HG03039 (cell line): ENCODE data around the gene ARHGEF12.

Source experiments
- ATAC-seq: cut with Tn5 transposase; IDR thresholded peaks from one replicate; pipeline ENCODE4 v1.9.1; 2021; ENCODE audit warnings: mild to moderate bottlenecking, moderate library complexity; ENCODE audit not compliant: unreplicated experiment

The ARHGEF12 gene

DNA sequence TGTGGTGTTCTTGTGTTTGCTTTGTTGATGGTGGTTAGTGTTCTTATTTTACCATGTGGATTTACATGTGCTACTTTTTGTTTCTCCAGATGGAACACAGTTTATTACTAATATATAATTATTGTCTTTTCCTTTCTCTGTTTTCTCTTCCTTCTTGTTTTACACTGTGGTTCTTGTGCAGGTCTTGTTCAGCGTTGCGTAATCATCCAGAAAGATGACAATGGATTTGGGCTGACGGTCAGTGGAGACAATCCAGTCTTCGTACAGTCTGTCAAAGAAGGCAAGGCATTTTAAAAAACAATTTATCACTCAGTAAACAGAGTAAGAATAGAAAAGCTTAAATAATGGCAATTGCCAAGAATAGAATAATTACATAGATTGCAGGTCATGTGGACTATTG is 84.4 kb downstream of the ARHGEF12 start:
- no peak for ATAC-seq

DNA sequence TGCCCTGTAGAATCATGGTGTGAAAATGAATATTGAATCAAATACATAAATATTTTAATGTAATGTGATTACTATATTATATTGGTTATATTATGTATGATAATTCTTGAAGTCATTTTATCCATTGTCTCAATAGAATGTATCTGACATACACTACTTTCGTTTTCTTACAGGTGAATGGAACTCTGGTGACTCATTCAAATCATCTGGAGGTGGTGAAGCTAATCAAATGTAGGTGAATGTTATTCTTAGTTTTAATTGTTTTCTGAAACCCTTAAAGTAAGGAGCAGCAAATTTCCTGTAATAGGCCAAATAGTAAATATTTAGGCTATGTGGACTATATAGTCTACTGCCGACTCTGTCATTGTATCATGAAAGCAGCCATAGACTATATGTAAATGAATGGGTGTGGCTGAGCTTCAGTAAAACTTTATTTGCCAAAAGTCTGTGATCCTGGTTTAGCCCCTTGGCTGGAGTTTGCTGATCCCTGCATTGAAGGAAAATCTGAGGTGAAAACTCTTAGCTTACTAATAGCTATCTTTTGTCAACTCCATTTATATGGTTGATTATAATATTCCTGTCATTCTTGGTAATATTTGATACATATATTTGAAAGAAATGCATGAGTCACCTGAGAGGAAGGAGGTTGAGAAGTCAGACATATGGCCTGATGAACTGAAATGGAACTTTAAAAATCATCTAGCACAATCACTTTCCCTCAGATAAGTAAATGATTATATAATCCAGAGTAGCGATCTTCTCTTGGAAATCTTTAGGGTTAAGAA is 88.2 kb downstream of the ARHGEF12 start:
- ATAC-seq: no peak

DNA sequence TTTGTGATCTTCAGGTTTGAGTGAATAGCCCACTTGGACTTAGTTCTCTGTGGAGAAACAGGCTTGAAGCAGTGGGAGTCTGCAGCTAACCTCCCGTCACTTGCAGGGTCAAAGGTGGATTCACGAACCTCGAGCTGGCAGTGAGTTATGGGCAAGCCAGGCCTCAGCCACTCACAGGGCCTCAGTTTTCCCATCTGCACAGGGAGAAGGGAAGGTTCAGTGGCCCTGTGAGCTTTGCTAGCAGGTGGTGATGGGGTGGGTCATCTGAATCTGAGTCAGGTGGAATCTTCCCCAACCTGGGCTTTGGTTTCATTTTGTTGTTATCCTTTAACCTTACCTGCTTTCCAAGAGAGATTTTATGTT is 88.7 kb downstream of the ARHGEF12 start:
- no peak for ATAC-seq

DNA sequence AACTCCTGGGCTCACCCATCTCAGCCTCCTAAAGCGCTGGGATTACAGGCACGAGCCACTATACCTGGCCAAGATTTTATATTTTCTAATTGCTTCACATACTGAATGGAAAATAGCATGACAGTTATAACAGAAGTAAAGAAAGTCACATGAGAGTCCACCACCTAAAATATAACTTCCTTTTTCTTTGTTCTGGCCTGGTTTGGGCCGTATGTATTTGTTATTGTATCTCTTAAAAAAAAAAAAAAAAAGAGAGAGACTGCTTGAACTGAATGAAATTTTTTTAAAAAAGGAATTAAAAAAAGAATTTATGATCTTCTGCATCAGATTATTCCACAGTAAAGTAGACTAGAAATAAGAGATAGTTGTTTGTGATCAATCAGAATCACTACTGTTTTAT is 89.3 kb downstream of the ARHGEF12 start:
- no peak for ATAC-seq

DNA sequence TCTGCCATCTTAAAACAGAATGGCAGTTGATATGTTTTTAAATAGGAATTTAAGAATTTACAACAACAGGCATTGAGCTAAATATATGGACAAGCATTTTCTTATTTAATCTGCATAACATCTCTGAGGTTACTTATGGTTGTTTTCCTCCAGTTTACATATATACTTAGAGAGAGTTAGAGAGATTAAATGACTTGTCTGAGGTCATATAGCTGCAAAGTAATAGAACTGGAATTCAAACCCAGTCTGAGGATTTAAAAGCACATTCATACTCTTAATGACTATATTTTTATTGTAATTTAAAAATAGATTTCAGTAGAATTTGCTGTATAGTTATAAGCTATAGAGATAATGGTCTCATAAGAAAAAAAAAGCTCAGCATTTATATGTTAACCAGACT is 93.9 kb downstream of the ARHGEF12 start:
- no peak for ATAC-seq

DNA sequence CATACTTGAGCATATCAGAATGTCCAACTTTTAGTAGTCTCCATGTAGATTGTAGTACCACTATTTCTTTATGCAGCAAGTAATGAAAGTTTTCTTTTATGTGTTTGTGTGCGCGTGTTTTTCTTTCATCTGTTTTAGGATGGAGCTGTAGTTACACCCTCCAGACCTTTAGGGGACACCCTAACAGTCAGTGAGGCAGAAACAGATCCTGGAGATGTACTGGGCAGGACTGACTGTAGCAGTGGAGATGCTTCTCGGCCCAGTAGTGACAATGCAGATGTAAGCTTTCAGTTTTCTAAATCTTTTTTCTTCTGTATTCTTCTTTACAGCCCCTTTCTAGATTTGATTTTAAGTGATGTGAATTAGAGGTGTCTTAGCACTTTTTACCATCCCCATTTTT is 95.4 kb downstream of the ARHGEF12 start:
- ATAC-seq: no peak

DNA sequence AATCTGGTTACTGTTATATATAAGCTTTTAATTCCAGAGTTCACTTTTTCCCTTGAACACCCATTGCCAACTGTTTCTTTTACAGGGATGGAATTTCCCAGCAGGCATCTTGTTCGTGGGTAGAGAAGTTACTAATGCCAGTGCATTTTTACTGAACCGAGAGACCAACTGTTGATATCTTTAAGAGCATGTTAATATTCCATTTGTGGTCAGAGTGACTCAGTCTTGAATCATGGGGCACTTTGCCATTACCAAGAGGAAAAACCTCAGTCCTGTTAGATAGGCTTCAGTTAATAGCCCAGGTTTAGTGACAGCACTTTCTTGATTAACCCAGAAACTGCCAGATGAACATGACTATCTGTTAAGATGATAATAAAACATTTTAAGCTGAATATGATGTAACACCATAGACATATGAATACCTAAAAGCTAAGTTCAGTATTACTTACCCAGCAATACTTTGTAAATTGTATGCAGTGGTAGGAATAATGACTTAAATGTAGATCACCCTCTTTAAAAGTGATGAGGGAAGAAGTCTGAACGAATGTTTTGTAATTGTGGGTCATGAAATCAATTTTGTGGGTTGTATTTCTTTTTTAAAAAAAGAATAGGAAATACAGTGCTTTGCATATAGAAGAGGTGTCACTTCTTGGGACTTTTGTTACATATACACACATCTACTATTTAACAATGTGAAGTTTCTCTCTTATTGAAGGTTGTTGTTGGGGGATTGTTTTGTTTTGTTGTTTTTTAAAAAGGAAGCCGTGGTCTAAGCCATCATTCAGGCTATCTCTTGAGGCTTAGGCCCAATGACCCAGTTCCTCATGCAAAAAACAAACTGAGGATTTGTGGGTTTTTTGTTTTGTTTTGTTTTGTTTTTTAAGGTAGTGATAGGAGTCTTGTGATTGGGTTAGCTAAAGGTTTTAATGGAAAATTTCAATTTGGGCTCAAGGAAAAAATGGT is 96.1 kb downstream of the ARHGEF12 start:
- no peak for ATAC-seq

DNA sequence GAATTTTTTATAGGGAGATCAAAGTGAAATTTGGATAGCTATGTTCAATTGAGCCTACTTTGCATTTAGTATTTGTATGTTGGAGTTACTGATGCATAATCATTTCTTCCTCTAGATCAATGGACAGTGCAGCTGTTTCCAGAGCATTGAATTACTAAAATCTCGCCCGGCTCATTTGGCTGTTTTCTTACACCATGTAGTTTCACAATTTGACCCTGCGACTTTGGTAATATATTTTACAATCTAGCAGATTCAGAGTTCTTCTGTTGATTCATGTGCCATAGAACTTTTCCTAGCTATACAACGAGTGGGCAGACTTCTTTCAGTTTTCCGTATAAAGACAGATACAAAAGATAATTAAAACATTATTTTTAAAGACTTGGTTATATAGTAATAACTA is 105.4 kb downstream of the ARHGEF12 start:
- ATAC-seq: no peak

DNA sequence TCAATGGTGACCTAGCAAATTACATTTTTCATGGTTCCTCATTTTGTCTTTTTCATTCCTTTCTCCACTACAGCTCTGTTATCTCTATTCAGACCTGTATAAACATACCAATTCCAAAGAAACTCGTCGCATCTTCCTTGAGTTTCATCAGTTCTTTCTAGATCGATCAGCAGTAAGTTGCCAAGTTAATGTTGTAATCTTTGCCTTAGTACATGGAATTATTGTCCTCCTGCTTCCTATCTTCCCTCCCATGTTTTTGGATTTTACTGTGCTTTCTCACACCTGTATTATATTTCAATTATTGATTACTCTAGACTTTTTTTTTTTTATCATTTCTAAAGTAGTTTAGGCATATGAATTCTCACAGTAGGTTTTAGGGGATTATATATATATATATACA is 105.8 kb downstream of the ARHGEF12 start:
- no peak for ATAC-seq

DNA sequence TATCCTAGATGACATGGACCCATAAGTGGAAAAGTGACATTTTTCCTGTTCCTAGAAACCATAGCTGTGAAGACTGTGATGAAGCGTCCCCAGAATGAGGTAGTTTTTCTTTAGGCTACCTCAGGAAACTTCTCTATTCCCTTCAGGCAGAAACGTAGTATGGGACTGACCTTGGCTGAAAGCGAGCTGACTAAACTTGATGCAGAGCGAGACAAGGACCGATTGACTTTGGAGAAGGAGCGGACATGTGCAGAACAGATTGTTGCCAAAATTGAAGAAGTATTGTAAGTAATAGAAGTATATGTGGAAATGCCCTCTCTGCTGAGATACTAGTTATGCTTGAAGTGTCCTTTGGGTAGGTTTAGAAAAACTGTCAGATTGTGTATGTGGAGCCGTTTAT is 110.6 kb downstream of the ARHGEF12 start:
- ATAC-seq: no peak

DNA sequence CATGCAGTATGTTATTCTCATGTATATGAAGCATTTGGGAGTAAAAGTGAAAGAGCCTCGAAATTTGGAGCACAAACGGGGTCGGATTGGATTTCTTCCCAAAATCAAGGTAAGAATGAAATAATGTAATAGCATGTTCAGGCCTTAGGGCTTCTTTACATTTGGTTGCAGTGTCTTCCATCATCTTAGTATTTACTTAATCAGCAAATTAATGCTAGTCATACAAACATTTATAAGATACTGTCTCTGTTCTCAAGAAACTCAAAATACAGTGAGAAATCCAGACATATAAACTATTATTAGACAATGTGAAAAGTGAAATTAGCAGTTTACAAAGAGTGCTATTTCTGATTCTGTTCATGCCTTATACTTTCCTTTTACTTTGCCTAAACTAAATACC is 112.0 kb downstream of the ARHGEF12 start:
- no peak for ATAC-seq

DNA sequence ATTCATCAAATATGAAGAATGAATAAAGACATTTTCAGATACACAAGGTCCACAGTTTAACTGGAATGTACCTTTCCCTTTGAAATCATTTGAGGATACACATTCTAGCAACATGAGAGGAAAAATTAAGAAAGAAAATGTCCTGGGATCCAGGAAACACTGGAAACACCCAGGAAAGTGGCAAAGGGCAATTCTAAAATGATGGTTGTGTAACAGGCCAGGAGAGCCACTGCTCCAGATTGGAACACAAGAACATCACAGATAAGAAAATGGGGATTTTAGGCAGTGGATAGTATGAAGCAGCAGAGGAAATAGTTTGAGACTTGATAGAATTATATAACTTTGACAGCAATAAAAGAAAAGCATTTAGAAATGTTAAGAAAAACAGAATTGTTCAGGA is 119.3 kb downstream of the ARHGEF12 start:
- no peak for ATAC-seq

DNA sequence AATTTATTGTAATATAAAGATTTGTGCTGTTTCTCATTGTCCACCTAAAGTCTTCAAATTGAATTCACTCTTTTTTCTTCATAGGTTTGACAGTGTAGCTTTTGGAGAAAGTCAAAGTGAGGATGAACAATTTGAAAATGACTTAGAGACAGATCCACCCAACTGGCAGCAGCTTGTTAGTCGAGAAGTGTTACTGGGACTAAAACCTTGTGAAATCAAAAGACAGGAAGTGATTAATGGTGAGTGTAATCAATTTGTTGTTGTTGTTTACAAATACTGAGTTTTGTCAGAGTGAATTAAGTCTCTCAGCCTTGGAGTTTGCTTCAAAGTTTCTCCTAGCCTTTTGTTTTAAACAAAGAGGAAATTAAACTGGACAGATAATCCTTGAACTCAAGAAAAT is 121.8 kb downstream of the ARHGEF12 start:
- no peak for ATAC-seq

DNA sequence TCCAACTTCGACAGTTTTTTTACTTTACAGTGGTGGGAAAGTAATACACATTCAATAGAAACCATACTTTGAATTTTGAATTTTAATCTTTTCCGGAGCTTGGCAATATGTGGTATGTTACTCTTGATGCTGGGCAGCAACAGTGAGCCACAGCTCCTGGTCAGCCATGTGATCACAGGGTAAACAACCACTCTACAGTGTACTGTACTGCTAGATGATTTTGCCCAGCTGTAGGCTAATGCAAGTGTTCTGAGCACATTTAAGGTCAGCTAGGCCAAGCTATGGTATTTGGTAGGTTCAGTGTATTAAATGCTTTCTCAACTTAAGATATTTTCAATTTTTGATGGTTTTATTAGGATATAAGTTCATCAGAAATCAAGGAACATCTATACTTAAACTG is 126.6 kb downstream of the ARHGEF12 start:
- ATAC-seq: no peak

DNA sequence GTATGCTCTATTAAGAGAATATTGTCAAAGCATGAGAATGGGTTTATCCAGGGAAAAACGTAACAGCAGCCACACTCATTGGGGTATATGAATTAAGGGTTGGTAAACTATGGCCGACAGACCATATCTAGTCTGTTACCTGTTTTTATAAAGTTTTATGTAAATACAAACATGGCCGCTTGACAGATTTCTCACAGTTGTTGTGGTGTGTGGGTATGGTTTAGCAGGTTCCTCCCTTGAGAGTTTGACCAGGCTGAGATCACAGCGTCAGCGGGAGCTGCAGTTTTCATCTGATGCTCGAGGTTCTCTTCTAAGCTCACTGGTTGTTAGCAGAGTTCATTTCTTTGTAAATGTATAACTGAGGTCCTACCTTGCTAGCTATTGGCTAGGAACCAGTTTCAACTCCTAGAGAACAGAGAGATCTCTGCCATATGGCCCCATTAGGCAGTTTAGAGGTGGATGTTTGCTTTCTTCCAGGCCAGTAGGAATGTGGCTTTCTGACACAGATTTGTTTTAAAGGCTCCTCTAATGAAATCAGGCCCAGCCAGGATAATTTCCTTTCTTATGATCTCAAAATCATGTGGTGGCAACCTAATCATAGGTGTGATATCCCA is 129.8 kb downstream of the ARHGEF12 start:
- no peak for ATAC-seq

DNA sequence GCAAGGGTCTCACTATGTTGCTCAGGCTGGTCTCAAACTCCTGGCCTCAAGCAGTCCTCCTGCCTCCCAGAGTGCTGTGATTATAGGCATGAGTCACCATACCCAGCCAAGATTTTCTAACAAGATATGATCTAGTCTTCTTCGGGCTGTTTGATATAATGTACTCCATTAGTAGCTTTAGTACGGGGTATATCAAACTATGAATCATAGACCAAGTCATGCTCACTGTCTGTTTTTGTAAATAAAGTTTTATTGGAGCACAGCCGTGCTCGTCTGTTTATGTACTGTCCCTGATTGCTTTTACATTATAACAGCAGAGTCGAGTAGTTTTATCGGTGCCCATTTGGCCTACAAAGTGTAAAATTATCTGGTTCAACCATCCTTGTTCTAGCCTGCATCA is 131.4 kb downstream of the ARHGEF12 start:
- no peak for ATAC-seq

DNA sequence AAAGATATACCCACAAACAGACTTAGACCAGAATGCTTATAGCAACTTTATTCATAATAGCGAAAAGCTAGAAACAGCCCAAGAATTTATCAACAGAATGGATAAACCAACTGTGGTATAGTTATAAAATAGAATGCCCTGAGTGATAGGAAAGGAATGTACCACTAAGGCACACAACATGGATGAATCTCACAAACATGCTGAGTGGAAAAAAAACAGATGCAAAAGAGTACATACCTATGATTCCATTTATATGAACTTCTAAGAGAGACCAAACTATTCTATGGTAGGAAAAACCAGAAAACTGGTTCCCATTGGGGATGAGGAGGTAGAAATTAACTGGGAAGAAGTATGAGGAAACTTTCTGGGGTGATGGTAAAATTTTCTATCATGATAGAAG is 134.9 kb downstream of the ARHGEF12 start:
- ATAC-seq: no peak

DNA sequence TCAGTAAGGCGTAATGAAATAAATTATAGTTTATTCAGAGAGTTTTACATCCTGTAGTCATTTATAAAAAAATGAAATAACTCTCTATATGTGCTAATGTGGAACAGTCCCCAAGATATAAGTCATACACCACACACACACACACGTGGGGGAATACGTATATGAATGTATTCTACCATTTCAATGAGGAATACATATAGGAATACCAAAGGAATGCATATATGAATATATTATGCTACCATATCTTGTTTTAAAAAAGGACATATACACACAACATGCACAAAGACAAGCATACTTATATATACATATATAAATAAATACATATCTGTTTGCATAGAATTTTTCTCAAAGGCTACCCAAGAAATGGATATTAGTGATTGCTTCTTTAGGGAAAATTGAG is 135.8 kb downstream of the ARHGEF12 start:
- ATAC-seq: no peak

DNA sequence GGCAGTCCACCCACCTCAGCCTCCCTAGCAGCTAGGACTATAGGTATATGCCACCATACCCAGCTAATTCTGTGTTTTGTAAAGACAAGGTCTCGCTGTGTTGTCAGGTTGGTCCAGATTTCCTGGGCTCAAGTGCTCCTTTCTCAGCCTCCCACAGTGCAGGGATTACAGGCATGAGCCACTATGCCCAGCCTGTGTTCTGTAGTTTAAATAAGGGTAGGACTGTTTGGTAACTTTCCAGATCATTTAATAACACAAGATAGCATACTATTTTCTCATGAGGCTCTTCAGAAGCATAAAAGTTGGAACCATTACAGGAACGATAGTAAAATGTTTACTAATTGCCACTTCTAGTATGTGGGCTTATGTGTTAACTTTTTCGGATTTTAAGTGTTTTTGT is 137.3 kb downstream of the ARHGEF12 start:
- ATAC-seq: no peak

DNA sequence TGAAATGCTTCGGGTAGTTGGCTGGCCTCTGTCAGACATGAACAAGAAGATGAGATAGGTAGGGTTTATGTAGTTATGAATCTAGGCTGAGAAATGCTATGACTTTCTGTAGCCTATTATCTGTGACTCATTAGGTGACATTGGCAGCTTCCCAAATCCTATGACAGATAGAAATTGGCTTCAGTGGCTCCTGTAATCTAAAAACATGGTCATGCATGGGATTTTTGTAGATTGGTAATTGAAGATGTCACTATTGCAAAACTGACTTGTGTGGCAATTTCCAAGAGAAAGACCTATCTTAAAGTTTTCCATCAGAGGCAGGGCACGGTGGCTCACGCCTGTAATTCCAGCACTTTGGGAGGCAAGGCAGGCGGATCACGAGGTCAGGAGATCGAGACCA is 145.9 kb downstream of the ARHGEF12 start:
- no peak for ATAC-seq

DNA sequence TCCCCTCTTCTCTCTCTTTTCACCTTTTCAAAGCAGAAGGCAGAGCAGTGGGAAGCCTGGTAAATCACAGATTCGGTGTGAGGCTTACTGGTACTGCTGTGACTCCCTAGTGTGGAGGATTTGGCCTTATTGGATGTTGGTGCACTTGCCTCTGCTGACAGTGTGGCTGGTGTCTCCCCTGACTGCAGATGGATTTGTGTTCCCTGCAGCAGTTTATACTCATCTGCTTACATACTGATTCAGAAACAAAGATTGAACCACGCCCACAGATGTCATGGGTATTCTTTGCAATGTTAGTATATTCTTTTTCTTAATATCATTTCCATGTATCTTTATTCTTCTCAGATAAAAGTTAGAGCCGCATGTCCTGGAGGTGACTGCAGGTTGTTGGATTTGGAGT is 148.5 kb downstream of the ARHGEF12 start:
- ATAC-seq: no peak

DNA sequence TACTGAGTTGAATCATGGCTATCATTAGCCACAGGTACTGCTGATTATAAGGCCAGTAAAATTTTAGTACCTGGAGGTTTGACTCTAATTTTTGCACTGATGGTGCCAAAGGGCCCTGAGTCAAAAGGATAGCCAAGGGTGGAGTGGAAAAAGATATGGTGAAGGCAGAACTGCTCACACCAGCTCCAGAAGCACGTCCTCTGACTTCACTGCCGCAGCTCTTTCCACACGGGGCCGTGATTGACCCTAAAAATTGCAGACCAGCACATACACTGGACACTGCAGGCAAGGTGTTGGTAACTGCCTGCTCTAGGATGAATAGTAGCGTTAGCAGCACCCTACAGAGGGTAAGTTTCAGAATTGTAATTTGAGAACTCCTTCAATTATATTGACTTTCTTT is 149.9 kb downstream of the ARHGEF12 start:
- no peak for ATAC-seq
